Liver (tissue), 3 donors: ENCODE results near the gene RUNDC3A.

ENCODE experiments used
- GABPA ChIP-seq, 2 donors: IDR thresholded peaks in 1 of 2; conservative IDR thresholded peaks in 1 of 2; 2 replicates each; pipeline ENCODE4 v1.6.1; 2016; ENCODE audit warnings: antibody characterized with exemption in 2 of 2, mild to moderate bottlenecking in 1 of 2, moderate library complexity in 1 of 2
- SP1 ChIP-seq: IDR thresholded peaks from 2 replicates; pipeline ENCODE4 v1.6.1; 2018; ENCODE audit warnings: antibody characterized with exemption, mild to moderate bottlenecking
- YY1 ChIP-seq: IDR thresholded peaks from 2 replicates; pipeline ENCODE4 v1.6.1; 2016; ENCODE audit warnings: antibody characterized with exemption, mild to moderate bottlenecking
- TF ChIP-seq, protein P1 (sequence below): fragments of 150-350 bp; IDR thresholded peaks from 2 replicates; pipeline ENCODE4 v1.5.1; 2017; ENCODE audit warnings: improper control_type of control experiment, low read depth, low read length; ENCODE audit not compliant: missing input control
- TF ChIP-seq, protein P2 (sequence below): IDR thresholded peaks from 2 replicates; pipeline ENCODE4 v1.6.1; 2016; ENCODE audit warnings: antibody characterized with exemption
- donor health status: healthy.
- donor health status: healthy.

DNA sequence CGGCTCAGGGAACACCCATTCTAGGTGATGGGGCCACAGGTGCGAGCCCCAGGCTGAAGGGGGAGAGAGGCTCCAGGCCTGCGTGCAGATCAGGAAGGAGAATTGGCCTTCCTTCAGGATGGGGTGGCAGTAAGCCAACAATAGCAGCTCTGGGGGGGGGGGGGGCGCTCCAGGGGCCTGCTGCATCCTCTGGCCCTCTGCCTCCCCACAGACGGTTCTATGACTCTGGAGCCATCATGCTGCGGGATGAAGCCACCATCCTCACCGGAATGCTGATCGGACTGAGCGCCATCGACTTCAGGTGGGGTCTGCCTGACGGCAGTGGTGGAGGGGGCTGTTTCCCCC is 6.1 kb downstream of the RUNDC3A start:
- TF ChIP-seq, protein P1, sequence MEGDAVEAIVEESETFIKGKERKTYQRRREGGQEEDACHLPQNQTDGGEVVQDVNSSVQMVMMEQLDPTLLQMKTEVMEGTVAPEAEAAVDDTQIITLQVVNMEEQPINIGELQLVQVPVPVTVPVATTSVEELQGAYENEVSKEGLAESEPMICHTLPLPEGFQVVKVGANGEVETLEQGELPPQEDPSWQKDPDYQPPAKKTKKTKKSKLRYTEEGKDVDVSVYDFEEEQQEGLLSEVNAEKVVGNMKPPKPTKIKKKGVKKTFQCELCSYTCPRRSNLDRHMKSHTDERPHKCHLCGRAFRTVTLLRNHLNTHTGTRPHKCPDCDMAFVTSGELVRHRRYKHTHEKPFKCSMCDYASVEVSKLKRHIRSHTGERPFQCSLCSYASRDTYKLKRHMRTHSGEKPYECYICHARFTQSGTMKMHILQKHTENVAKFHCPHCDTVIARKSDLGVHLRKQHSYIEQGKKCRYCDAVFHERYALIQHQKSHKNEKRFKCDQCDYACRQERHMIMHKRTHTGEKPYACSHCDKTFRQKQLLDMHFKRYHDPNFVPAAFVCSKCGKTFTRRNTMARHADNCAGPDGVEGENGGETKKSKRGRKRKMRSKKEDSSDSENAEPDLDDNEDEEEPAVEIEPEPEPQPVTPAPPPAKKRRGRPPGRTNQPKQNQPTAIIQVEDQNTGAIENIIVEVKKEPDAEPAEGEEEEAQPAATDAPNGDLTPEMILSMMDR: no peak
- TF ChIP-seq YY1: no peak
- TF ChIP-seq, protein P2, sequence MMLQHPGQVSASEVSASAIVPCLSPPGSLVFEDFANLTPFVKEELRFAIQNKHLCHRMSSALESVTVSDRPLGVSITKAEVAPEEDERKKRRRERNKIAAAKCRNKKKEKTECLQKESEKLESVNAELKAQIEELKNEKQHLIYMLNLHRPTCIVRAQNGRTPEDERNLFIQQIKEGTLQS: no peak
- TF ChIP-seq SP1: no peak
- no peak for TF ChIP-seq GABPA (IDR thresholded peaks at IDR 0.05 in 1 of 2, conservative IDR thresholded peaks at IDR 0.05 in 1 of 2)
